Left lung (tissue), 10 donors: ENCODE data around the gene LAMTOR1. TPM values are rescaled to one million over a fixed set of nuclear protein-coding genes. Genes with fewer than 3 reads are reported as not detected.

Experiments
- ATAC-seq: fragments of 200-7000 bp; cut with Tn5 transposase; one replicate; pipeline ENCODE4 v1.9.1; 2020; ENCODE audit warnings: moderate library complexity
- DNase-seq, 4 donors: peaks; one replicate each; pipeline ENCODE4 v3.0.0-alpha.2; 2013 to 2020
- H3K27ac ChIP-seq, 2 donors: fragments of 200-600 bp; sonication (generic) in 1 of 2; one replicate each; pipeline versions ENCODE4 v1.5.0 to v1.8.0; 2020 to 2021
- H3K27me3 ChIP-seq, 2 donors: fragments of 200-600 bp; sonication (generic) in 1 of 2; one replicate each; pipeline versions ENCODE4 v1.5.0 to v1.8.0; 2020 to 2021
- H3K36me3 ChIP-seq, 2 donors: fragments of 200-600 bp; sonication (generic) in 1 of 2; one replicate each; pipeline versions ENCODE4 v1.5.0 to v1.8.0; 2020 to 2021
- H3K4me1 ChIP-seq, 2 donors: fragments of 200-600 bp; one replicate each; pipeline ENCODE4 v1.8.0; 2021
- H3K4me3 ChIP-seq, 2 donors: fragments of 200-600 bp; sonication (generic) in 1 of 2; one replicate each; pipeline versions ENCODE4 v1.5.0 to v1.8.0; 2020 to 2021; ENCODE audit warnings: mild to moderate bottlenecking in 1 of 2
- H3K9me3 ChIP-seq, 2 donors: fragments of 200-600 bp; sonication (generic) in 1 of 2; one replicate each; pipeline versions ENCODE4 v1.5.0 to v1.8.0; 2020 to 2021
- intact Hi-C, 2 donors: fragments of 100-400 bp; cut with DNase I; formaldehyde crosslinking; loops; one replicate each; pipeline versions ENCODE4 v1.11.2 to v1.14.2; 2022
- polyA plus RNA-seq, 6 donors: library from polyadenylated mRNA; unstranded; fragments of 120-200 nt; gene quantifications; one replicate each; pipeline ENCODE4 v1.2.1, GENCODE V29; 2013; ENCODE audit not compliant: insufficient read length in 6 of 6
- total RNA-seq, 2 donors: library from RNA; stranded (reverse); fragmentation: NEBNext Ultra II Directional; extraction: Animal tissue kit (Norgen Biotek cat#: 25700); gene quantifications; one replicate each; pipeline ENCODE4 v1.2.1, GENCODE V29; 2021
- TF ChIP-seq, protein P1 (sequence below), 2 donors: fragments of 200-600 bp; sonication (generic) in 1 of 2; IDR thresholded peaks; one replicate each; pipeline versions ENCODE4 v1.5.0 to v1.8.0; 2021; ENCODE audit warnings: antibody characterized with exemption in 2 of 2
- donor health status: DM: no; HTN: yes; CAD: no.
- donor health status: DM: no; HTN: no; CAD: no.

The LAMTOR1 gene
- total and polyA plus RNA-seq, 8 donors: 92.5 to 118 (median 112) TPM

DNA sequence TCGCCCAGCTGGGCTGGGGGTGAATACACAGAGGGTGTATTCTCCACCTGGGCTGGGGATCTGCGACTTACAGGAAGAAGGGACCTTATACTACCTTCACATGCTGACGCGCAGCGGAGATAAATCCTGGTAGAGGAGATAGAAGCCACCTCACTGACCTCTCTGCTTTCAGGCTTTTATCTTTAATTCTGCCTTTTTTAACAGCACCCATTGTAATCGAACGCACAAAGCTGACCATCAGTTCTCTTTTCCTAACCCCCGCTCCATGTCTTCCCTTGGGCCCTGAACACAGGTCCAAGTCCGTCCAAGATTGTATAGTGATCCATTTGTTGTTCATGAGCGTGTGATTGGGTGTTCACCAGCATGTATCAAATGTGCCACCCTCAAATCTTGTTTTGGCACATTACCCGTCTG lies 664 bp upstream of the LAMTOR1 start:
- Histone ChIP-seq H3K4me1 (peaks cover 14 to 47% of the 10 kb centered on the region in 2 donors), H3K36me3 (peaks cover 0 to 26% of the 10 kb centered on the region in 2 donors), H3K27me3 (no peaks in the 10 kb centered on the region), H3K9me3 (no peaks in the 10 kb centered on the region), H3K4me3 (peak overlapping the region in 1 of 2 donors; percentile 93), H3K27ac (peak overlapping the region; percentile 97 to 98)
- TF ChIP-seq, protein P1, sequence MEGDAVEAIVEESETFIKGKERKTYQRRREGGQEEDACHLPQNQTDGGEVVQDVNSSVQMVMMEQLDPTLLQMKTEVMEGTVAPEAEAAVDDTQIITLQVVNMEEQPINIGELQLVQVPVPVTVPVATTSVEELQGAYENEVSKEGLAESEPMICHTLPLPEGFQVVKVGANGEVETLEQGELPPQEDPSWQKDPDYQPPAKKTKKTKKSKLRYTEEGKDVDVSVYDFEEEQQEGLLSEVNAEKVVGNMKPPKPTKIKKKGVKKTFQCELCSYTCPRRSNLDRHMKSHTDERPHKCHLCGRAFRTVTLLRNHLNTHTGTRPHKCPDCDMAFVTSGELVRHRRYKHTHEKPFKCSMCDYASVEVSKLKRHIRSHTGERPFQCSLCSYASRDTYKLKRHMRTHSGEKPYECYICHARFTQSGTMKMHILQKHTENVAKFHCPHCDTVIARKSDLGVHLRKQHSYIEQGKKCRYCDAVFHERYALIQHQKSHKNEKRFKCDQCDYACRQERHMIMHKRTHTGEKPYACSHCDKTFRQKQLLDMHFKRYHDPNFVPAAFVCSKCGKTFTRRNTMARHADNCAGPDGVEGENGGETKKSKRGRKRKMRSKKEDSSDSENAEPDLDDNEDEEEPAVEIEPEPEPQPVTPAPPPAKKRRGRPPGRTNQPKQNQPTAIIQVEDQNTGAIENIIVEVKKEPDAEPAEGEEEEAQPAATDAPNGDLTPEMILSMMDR (IDR thresholded peaks at IDR 0.05): no peak
- intact Hi-C loops: no loop called here
- DNase-seq (no peak), ATAC-seq (no peak)

GRCh38 chr11:72102631-72102945 lies 509 bp downstream of the LAMTOR1 start:
- intact Hi-C loops: no loop called here
- Histone ChIP-seq H3K4me3 (peak overlapping the region; percentile 90 to 93), H3K4me1 (peaks cover 14 to 47% of the 10 kb centered on the region in 2 donors), H3K36me3 (peaks cover 0 to 26% of the 10 kb centered on the region in 2 donors), H3K9me3 (no peaks in the 10 kb centered on the region), H3K27me3 (no peaks in the 10 kb centered on the region), H3K27ac (peak overlapping the region; percentile 97 to 98)
- TF ChIP-seq, protein P1 (IDR thresholded peaks at IDR 0.05): no peak
- no peak for ATAC-seq
- no peak for DNase-seq

- no peaks in the 10 kb centered on the region for H3K27me3 ChIP-seq
- peak overlapping the region; percentile 90 to 93 for H3K4me3 ChIP-seq
- H3K36me3 ChIP-seq: peaks cover 0 to 29% of the 10 kb centered on the region in 2 donors
- no peaks in the 10 kb centered on the region for H3K9me3 ChIP-seq
- ATAC-seq (no peak), DNase-seq (no peak)
- peak overlapping the region; percentile 97 to 98 for H3K27ac ChIP-seq
- TF ChIP-seq, protein P1 (IDR thresholded peaks at IDR 0.05): no peak
- intact Hi-C loops: no loop called here
- peaks cover 14 to 47% of the 10 kb centered on the region in 2 donors for H3K4me1 ChIP-seq
Observed at GRCh38 chr11:72102162-72102561, 935 bp downstream of the LAMTOR1 start.

DNA sequence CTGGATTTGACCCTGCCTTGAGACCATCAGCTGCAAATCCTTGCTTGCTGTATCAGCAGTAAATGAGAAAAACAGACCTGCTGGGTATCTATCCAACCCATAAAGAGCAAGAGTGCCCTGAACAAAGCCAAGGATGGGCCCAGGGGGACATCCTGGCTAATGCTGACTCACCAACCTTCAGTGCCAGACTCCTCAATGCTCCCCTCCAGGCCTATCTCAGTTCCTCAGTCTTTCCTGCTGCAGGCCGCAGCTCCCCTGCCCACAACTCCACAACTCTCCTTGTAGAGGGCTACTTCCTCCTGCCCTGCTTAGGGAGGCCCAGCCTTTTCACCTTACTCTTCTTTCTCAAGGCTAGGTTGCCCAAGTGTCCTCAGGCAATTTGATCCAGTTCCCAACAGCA lies 2.6 kb downstream of the LAMTOR1 start:
- H3K9me3 ChIP-seq: no peaks in the 10 kb centered on the region
- intact Hi-C loops: no loop called here
- peaks cover 0 to 46% of the 10 kb centered on the region in 2 donors for H3K36me3 ChIP-seq
- DNase-seq (no peak), ATAC-seq (no peak)
- peaks cover 14 to 47% of the 10 kb centered on the region in 2 donors for H3K4me1 ChIP-seq
- no peaks in the 10 kb centered on the region for H3K27me3 ChIP-seq
- TF ChIP-seq, protein P1 (IDR thresholded peaks at IDR 0.05): no peak
- H3K4me3 ChIP-seq: peak overlapping the region in 1 of 2 donors; percentile 93
- peak overlapping the region in 1 of 2 donors; percentile 98 for H3K27ac ChIP-seq

- peak overlapping the region in 1 of 2 donors; percentile 98 for H3K27ac ChIP-seq
- intact Hi-C loops: no loop called here
- H3K27me3 ChIP-seq: no peaks in the 10 kb centered on the region
- no peaks in the 10 kb centered on the region for H3K9me3 ChIP-seq
- peaks cover 0 to 51% of the 10 kb centered on the region in 2 donors for H3K36me3 ChIP-seq
- H3K4me3 ChIP-seq: no peak overlapping the region
- H3K4me1 ChIP-seq: peaks cover 14 to 47% of the 10 kb centered on the region in 2 donors
- DNase-seq (no peak), ATAC-seq (no peak)
- TF ChIP-seq, protein P1 (IDR thresholded peaks at IDR 0.05): no peak
Observed at GRCh38 chr11:72100009-72100408, 3.1 kb downstream of the LAMTOR1 start.
